Fibroblast of lung (primary cell): ENCODE measurements around the gene KRT34.

Source experiments
- EZH2 ChIP-seq: IDR thresholded peaks from 2 replicates; pipeline ENCODE4 v1.5.1; 2012; ENCODE audit warnings: low read length, control low read depth, mild to moderate bottlenecking; ENCODE audit errors: missing control alignments
- TF ChIP-seq, protein P1 (sequence below), 2 donors: IDR thresholded peaks in 1 of 2; conservative IDR thresholded peaks in 1 of 2; 1 replicate in 1 of 2; 2 replicates in 1 of 2; pipeline ENCODE4 v1.5.1; 2011 to 2012; ENCODE audit warnings: low read length in 2 of 2, control low read depth in 1 of 2, inconsistent platforms in 1 of 2, low read depth in 1 of 2, mild to moderate bottlenecking in 1 of 2

DNA sequence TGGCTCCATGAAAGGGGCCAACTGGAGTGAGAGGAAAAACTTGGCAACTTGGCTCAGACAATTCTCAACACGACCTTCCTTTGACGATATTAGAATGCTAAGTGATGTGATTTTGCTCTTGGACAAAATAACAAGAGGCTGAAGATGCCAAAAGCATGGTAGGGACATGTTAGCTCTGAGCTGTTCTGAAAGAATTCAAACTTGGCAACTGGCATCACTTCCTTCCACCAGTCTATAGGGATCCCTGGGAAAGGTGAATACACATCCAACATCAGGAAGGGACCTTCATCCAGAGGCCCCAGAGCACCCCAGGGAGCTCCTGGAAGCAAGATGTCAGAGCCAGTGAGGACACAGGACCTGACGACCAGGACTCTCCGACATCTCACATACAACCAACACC is 38.0 kb upstream of the KRT34 start:
- TF ChIP-seq, protein P1, sequence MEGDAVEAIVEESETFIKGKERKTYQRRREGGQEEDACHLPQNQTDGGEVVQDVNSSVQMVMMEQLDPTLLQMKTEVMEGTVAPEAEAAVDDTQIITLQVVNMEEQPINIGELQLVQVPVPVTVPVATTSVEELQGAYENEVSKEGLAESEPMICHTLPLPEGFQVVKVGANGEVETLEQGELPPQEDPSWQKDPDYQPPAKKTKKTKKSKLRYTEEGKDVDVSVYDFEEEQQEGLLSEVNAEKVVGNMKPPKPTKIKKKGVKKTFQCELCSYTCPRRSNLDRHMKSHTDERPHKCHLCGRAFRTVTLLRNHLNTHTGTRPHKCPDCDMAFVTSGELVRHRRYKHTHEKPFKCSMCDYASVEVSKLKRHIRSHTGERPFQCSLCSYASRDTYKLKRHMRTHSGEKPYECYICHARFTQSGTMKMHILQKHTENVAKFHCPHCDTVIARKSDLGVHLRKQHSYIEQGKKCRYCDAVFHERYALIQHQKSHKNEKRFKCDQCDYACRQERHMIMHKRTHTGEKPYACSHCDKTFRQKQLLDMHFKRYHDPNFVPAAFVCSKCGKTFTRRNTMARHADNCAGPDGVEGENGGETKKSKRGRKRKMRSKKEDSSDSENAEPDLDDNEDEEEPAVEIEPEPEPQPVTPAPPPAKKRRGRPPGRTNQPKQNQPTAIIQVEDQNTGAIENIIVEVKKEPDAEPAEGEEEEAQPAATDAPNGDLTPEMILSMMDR (conservative IDR thresholded peaks at IDR 0.05 in 1 of 2, IDR thresholded peaks at IDR 0.05 in 1 of 2; ENCODE audit: low read depth in 1 of 2, low read length in 2 of 2), result no peak
- no peak for TF ChIP-seq EZH2
